Fibroblast of skin of right quadriceps (primary cell): ENCODE data around the gene NGFR.
"Not testable (repeated sequence)": the region's sequence is repeated elsewhere in the genome, so short reads cannot be mapped to it uniquely, and the experiment has no call there.

Experiments
- DNase-seq: peaks from one replicate; pipeline ENCODE4 v3.0.0-alpha.2; 2013

The NGFR gene

GRCh38 chr17:49497148-49498028 is 2.3 kb downstream of the NGFR start:
- no peak for DNase-seq

GRCh38 chr17:49498029-49498615 is 3.0 kb downstream of the NGFR start:
- DNase-seq = no peak

GRCh38 chr17:49501496-49501895 is 6.4 kb downstream of the NGFR start:
- no peak for DNase-seq

DNA sequence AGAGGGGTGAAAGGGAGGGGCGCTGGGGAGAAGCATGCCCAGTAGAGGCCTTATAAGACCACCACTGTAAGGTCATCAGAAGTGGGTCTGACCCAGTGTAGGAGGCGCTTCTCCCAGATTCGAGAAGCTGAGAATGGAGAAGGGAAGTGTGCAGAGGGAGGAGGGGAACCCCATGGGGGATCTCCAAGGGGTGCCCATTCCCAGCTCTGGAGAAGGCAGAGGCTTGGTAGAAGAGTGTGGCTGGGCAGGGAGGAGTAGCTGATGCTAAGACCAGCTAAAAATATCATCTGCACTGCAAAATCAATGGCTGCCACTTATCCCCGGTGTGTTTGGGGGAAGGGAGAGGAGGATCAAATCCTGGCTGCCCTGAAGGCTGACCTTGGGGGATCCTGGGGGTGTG is 7.2 kb downstream of the NGFR start:
- no peak for DNase-seq

GRCh38 chr17:49502680-49503079 is 7.6 kb downstream of the NGFR start:
- DNase-seq = not testable (repeated sequence)

DNA sequence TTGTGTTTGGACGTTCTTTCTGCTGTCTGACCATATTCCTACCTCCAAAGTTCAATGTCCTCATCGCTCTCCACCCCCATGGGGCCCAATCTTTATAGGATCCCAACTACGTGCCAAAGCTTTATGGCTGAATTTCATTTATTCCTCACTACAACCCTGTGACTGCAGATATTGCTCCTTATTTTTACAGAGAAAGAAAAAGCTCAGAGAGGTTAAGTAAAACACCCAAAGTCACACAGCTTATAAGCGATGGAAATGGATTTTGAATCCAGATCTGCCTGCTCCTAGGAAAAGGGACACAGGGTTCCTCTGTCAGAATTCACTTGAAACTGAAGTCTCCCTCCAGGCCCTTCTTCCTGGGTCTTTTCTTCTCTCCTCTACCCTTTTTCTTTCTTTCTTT is 9.3 kb downstream of the NGFR start:
- no peak for DNase-seq

- no peak for DNase-seq
These were observed 10.8 kb downstream of the NGFR start for GRCh38 chr17:49505854-49506253.

DNA sequence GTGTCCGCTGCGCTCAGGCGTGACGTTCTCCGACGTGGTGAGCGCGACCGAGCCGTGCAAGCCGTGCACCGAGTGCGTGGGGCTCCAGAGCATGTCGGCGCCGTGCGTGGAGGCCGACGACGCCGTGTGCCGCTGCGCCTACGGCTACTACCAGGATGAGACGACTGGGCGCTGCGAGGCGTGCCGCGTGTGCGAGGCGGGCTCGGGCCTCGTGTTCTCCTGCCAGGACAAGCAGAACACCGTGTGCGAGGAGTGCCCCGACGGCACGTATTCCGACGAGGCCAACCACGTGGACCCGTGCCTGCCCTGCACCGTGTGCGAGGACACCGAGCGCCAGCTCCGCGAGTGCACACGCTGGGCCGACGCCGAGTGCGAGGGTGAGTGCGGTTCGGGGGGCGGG is 11.2 kb downstream of the NGFR start:
- no peak for DNase-seq

- DNase-seq = no peak
These were observed 13.2 kb downstream of the NGFR start for GRCh38 chr17:49508061-49508865.

- DNase-seq = no peak
These were observed 13.9 kb downstream of the NGFR start for GRCh38 chr17:49508866-49509587.

GRCh38 chr17:49509588-49509917 is 14.5 kb downstream of the NGFR start:
- no peak for DNase-seq

DNA sequence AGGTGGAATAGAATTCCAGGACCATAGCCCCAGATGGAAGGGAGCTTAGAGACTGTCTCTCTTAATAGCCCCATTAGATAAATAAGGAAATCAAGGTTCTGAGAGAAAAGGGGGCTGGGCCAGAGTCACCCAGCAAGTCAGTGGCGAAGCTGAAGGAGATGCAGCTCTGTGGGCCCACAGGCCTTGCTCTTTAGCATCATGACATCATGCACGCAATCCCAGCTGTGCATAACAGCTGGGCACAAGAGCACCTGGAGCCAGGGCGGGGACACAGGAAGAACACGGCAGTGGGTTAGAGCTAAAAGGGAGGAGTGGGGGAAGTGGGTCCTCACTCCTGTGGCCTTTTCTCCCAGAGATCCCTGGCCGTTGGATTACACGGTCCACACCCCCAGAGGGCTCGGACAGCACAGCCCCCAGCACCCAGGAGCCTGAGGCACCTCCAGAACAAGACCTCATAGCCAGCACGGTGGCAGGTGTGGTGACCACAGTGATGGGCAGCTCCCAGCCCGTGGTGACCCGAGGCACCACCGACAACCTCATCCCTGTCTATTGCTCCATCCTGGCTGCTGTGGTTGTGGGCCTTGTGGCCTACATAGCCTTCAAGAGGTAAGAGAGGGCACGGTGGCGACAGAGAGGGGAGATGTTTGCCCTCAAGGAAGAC is 15.1 kb downstream of the NGFR start:
- DNase-seq = no peak

- DNase-seq = no peak
These were observed 15.6 kb downstream of the NGFR start for GRCh38 chr17:49510720-49511110.

DNA sequence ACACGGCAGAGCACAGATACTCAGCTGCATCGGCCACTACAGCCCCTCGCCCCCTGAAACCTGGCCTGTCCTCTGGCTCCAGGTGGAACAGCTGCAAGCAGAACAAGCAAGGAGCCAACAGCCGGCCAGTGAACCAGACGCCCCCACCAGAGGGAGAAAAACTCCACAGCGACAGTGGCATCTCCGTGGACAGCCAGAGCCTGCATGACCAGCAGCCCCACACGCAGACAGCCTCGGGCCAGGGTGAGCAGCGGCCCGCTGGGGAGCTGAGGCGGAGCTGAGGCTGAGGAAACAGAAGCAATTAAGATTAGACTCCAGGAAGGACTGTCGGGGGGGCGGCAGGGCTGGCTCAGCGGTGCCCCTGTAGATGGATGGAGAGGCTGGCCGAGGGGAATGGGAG is 16.7 kb downstream of the NGFR start:
- no peak for DNase-seq

DNA sequence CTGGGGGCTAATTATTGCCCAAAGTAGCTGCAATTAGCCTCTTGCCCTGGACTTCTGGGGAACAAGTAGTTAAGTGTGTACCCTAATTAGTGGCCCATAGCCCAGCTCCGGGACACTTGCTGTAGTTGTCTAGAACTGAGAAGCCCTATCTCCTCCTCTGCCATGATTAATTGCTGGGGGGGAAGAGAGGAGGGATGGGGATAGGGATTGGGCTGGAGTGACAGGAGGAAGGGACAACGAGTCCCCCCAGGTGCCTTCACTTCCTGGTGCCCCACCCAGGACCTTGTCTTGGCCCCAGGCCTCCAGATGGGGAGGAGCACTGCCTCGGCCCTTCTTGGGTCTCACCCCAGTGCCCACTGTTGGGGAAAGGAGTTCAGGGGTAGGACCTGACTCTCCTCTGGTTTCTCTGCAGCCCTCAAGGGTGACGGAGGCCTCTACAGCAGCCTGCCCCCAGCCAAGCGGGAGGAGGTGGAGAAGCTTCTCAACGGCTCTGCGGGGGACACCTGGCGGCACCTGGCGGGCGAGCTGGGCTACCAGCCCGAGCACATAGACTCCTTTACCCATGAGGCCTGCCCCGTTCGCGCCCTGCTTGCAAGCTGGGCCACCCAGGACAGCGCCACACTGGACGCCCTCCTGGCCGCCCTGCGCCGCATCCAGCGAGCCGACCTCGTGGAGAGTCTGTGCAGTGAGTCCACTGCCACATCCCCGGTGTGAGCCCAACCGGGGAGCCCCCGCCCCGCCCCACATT is 17.4 kb downstream of the NGFR start:
- DNase-seq = no peak

- no peak for DNase-seq
These were observed 17.9 kb downstream of the NGFR start for GRCh38 chr17:49513044-49513395.

GRCh38 chr17:49513641-49514040 is 18.5 kb downstream of the NGFR start:
- DNase-seq = no peak

- no peak for DNase-seq
These were observed 19.1 kb downstream of the NGFR start for GRCh38 chr17:49514071-49514721.

DNA sequence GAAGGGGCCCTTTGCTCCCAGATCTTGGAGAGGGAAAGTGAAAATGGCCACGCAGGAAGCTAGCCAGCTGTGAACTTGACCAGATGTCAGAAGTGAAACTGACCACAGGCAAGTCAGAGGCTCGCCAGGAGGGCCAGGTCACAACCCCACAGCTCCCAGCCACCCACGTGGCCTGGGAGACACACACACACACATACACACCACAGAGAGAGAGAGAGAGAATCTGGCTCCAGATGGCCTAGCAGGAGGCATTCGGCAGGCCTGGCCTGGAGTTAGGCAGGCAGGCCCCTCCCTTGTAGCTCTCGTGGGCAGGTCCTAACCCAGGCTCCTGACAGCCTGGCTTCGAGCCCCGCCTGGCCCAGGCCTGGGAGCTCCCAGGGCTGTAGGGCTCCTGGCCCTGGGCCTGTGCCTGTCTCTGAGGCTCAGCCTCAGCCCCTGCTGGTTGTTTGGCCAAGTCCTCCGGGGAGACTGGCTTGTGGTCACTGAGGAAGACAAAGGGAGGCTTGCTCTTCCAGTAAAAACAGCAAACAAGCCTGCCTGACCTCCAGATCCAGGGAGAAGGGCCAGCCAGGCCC is 20.2 kb downstream of the NGFR start:
- DNase-seq = peak; percentile 75

GRCh38 chr17:49516180-49516579 is 21.1 kb downstream of the NGFR start:
- no peak for DNase-seq
